HG03103 (cell line): ENCODE measurements around the gene MEIS1.

ENCODE experiments used
- ATAC-seq: cut with Tn5 transposase; IDR thresholded peaks from one replicate; pipeline ENCODE4 v1.9.1; 2021; ENCODE audit warnings: low read depth; ENCODE audit not compliant: unreplicated experiment

The MEIS1 gene

DNA sequence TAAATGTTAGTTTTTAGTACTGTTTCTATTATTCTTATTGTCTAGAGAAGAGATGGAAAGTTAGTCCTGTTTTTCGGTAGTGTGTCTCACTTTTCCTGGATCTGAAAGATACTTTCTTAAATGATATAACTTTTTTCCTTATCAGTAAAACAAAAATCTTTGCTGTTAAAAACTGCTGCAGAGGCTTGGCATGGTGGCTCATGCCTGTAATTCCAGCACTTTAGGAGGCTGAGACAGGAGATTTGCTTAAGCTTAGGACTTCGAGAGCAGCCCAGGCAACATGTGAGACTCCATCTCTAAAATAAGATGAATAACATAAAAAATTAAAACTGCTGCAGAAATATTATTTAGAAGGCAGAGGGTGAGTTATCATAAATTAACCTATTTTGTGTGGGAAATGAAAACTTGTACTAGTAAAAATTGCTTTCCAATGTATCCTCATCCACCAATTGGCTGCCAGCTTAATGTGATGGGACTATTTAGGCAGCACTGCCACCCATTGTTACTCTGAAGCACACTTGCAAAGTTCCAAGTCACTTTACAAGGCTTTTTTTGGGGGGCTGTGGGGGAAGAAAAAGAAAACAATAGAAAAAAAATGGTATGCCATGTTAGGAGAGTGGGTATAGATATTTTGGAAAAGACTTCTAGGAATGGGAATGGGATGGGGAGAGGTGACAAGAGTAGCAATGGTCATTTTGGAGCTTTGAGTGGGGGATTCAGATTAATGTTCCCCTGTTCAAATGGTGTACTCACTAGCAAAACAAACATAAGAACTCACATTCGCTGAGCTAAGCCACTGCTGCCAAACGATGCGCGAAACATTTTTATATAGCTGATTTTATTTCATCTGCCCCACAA is 62.7 kb downstream of the MEIS1 start:
- ATAC-seq = no peak

DNA sequence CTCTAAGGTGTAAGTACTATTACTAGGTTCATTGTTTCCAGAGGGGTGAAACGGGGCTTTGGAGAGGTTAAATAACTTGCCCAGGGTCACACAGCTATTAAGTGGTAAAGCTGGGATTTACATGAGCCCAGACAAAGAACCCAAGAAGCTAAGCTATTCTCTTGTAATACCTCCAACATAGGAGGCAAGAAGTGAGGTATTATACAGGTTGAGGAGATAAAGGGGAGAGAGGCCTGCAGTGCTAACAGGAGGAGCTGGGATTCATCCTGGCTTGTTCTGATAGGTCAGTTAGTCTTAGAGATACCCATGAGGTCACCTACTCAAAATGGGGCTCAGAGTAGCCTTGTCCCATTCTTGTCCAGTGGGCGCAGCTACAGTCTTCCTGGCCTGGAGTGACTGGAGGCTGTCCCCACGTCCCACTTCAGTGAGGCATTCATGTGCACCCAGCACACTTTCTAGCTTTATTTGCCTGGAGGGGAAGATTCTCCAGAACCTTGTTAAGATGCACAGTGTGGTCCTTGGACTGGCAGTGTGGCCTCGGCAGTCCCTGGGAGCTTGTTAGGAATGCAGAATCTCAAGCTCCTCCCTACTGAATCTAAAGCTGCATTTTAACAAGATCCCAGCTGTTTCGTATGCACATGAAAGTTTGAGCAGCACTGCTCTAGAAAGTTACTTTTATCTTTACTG is 63.5 kb downstream of the MEIS1 start:
- ATAC-seq = no peak

DNA sequence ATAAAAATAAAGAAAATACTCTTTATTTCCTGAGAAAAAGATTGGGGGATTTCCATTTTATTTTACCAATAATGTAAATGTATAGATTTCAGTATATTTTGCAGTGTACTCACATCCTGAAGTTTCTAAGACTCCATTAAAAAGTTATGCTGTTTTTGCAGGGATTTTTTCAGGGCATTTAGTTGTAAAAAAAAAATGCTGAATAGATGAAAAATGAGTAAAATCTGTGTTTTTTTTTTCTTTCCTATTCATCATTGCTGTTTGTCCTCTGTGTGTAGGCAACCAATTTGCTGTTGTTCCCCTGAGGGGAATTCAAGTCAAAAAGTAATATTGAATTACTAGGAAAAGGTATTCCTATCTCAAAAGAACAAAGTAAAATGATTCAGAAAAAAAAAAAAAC is 66.3 kb downstream of the MEIS1 start:
- ATAC-seq = no peak

GRCh38 chr2:66506265-66506664 is 71.3 kb downstream of the MEIS1 start:
- no peak for ATAC-seq

DNA sequence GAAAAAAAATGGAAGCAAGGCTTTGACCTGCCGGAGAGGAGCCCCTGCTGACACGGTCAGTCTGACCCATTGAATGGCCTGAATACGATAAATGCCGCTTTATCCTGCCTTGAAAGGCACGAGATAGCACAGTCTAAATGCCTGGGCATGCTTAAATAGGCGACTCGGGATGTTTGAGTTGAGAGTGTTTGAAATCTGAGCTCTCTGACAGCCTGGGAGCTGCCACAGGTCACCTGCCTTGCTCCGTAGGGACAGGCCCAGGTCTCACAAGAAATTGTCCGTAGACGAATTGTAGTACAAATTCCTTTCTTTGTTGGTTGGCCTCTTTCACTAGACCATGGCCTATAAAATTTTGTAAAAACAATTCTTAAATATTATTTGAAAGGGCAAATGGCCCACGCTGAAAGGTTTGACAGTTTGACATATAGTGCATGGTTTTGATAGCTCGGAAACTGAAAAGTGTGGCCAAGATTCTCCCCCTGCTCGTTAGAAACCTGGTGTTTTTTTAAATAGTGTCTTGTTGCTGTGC is 72.8 kb downstream of the MEIS1 start:
- ATAC-seq = no peak

DNA sequence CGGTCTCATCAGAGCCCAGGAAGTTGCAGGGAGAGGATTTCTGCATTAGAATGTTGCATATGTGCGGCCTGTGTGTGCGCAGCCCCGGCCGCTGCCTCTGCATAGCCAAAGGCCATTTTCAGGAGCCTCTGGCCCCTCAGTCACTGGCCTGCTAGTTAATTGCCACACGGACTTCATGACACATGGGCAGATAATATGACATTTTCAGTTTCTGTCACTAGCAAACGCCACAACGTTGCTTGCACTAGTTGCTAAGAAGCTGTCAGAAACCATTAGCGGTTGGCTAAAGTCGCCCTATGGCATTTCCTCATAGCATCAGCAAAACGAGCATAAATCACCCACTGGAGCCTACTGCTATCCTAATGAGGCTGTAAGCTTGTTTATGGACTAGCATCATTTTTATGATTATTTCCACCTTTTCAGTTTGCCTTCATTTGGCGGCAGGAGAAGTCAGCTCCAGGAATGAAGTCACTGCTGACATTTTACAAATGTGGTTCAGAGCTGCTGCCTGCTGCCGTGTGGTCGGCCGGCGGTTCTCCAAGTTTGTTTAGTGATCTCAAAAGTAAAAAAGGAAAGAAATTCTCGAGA is 73.7 kb downstream of the MEIS1 start:
- ATAC-seq = no peak

DNA sequence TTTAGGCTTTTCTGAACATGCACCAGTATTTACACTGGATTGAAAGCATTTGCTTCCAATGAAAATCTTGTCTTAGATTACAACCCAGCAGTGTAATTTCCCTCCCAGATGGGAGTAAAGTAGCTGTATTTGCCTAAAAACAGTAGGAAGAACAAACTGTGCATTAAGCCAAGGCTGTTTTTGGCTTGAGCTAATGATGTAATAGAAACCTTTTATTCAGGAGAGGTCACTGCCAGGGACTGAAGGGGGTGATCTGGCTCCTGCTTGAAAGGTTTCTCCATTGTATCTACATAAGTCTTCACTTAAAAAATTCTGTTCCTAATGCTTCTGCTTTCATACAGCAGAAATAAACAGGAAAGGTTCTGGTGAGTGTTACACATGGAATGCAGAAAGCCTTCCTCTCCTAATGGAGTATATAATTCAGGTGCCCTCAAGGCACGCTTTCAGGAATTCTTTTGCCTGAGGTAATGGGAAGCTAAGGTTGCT is 74.4 kb downstream of the MEIS1 start:
- no peak for ATAC-seq

GRCh38 chr2:66512626-66513025 is 77.7 kb downstream of the MEIS1 start:
- ATAC-seq = no peak

- no peak for ATAC-seq
Measured at GRCh38 chr2:66515743-66516142, 80.8 kb downstream of the MEIS1 start.

- ATAC-seq = no peak
Measured at GRCh38 chr2:66516499-66516898, 81.6 kb downstream of the MEIS1 start.

GRCh38 chr2:66517772-66518171 is 82.8 kb downstream of the MEIS1 start:
- no peak for ATAC-seq

- ATAC-seq = no peak
Measured at GRCh38 chr2:66519264-66519843, 84.4 kb downstream of the MEIS1 start.

GRCh38 chr2:66521291-66521922 is 86.5 kb downstream of the MEIS1 start:
- no peak for ATAC-seq

- ATAC-seq = no peak
Measured at GRCh38 chr2:66522611-66523376, 87.9 kb downstream of the MEIS1 start.

DNA sequence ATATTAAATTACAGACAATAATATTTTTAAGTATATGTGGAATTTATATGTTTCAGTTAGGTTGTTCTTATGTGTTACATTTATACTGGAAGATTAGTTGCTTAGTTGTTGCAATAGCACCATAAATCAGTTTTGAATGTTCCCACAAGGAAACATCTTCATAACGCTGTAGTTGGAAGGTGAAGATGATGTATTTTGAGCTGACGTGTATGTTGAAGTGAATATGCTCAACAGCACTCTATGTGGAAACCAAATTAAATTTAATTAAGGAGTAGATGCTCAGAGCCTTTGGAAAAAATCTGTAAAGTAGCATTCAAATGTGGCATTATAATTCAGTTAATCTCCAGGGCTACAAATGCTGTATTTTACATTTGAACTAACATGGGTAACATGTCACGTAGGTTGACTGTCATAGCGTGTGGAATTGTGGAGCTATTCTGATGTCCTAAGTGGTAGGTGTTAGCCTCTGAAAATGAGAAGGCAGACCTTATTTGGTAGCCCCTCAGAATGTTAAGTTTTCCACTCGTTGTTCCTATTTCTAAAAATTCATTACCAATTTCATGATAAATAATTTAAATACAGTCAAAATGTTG is 88.5 kb downstream of the MEIS1 start:
- no peak for ATAC-seq

DNA sequence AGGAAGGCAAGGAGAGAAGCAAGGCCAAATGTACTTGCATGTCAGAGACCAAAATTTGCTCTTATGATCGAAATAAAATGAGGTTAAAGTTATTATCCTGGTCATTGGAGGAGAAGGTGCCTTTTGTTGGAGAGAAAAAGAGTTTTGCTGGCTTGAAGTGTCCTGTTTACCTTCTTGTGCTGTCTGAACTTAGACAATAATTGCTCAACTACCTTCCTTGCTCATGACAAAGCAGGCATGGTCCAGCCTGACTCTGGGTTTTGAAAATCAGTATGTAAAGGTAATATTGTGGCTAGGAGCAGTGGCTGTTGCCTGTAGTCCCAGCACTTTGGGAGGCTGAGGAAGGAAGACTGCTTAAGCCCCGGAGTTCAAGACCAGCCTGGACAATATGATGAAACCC is 89.1 kb downstream of the MEIS1 start:
- no peak for ATAC-seq

GRCh38 chr2:66525606-66526005 is 90.7 kb downstream of the MEIS1 start:
- no peak for ATAC-seq

DNA sequence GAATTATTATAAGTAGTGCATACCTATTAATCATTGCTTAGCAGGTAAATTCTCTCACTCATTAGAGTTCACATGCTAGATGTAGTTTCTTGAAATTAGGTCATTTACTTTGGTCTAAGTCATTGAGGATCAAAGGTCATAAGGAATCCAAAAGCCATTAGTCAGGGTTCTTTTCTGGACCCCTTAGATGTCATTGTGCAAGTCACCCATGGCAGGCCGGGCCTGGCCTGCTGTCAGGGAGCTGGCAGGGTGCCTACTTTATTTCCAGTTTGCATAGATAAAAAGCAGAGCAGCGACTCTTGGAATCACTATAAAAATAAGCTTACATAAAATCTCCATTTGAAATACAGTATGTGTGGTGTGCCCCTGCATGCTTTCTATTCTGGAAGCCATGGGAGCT is 91.3 kb downstream of the MEIS1 start:
- no peak for ATAC-seq

DNA sequence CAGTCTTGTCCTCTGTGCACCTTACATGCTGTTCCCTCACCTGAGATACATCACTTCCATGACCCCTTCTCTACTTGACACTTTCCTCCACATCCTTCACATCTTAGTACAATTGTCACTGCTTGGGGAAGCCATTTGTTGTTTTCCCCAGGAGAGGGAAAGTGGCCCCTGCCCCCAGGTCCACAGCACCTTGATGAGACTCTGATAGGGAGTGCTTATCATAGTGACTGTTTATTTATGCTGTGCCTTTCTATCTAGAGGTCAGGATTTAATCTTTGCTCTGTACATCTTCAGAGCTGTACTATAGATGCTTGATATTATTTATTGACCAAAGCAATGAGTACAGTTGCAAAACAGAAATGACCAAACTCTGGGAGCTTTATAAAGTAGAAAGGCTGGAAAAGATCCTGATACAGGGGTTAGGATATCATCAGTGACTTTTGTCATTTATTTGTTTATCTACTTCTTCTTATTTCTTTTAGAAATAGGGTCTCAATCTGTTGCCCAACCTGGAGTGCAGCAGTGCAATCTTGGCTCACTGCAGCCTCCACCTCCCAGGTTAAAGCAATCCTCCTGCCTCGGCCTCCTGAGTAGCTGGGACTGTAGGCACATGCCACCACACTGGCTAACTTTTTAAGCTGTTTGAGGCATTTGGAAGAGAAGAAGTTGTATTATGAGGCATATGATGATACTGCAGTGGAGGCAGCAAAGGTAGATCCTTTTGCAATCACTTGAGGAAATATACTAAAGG is 94.2 kb downstream of the MEIS1 start:
- ATAC-seq = no peak
